Peyer's patch (tissue), 4 donors: ENCODE measurements around the gene RALGPS1. TPM values are rescaled to one million over a fixed set of nuclear protein-coding genes. Genes with fewer than 3 reads are reported as not detected.

ENCODE experiments used
- DNase-seq, 3 donors: peaks; one replicate each; pipeline ENCODE4 v3.0.0-alpha.2; 2017 to 2019
- H3K27ac ChIP-seq, 4 donors: fragments of 200-600 bp; sonication (generic); one replicate each; pipeline ENCODE4 v1.5.1; 2016 to 2019
- H3K27me3 ChIP-seq, 2 donors: fragments of 200-600 bp; sonication (generic); one replicate each; pipeline ENCODE4 v1.5.1; 2019
- H3K36me3 ChIP-seq, 3 donors: fragments of 200-600 bp; sonication (generic); one replicate each; pipeline ENCODE4 v1.5.1; 2016 to 2019
- H3K4me1 ChIP-seq, 4 donors: fragments of 200-600 bp; sonication (generic); one replicate each; pipeline ENCODE4 v1.5.1; 2016 to 2019
- H3K4me3 ChIP-seq, 4 donors: fragments of 200-600 bp; sonication (generic); 1 replicate in 3 of 4; 2 replicates in 1 of 4; pipeline ENCODE4 v1.5.1; 2016 to 2019; ENCODE audit warnings: mild to moderate bottlenecking in 1 of 4
- H3K9me3 ChIP-seq, 4 donors: fragments of 200-600 bp; sonication (generic); one replicate each; pipeline ENCODE4 v1.5.1; 2016 to 2019; ENCODE audit warnings: mild to moderate bottlenecking in 1 of 4
- POLR2A ChIP-seq, 2 donors: fragments of 450-650 bp; IDR thresholded peaks; one replicate each; pipeline ENCODE4 v1.5.1; 2017; ENCODE audit warnings: antibody characterized with exemption in 2 of 2, mild to moderate bottlenecking in 2 of 2, moderate library complexity in 2 of 2
- total RNA-seq, 4 donors: library from RNA; depleted of rRNA; stranded (reverse); fragments of >200 nt; gene quantifications; one replicate each; pipeline ENCODE4 v1.1.0, GENCODE V29; 2016
- TF ChIP-seq, protein P1 (sequence below), 6 experiments: fragments of 450-650 bp in 4 of 6; fragments of 200-600 bp in 2 of 6; sonication (generic) in 1 of 6; IDR thresholded peaks; one replicate each; pipeline ENCODE4 v1.5.1; 2017 to 2019; ENCODE audit warnings: antibody characterized with exemption in 6 of 6, mild to moderate bottlenecking in 3 of 6, moderate library complexity in 1 of 6

The RALGPS1 gene
- total RNA-seq, 4 donors from 2014 or later = 38.8 to 158 (median 141) TPM

- Histone ChIP-seq H3K36me3 (no peaks in the 10 kb centered on the region), H3K9me3 (no peaks in the 10 kb centered on the region), H3K4me3 (no peak overlapping the region), H3K27me3 (no peaks in the 10 kb centered on the region), H3K4me1 (peaks cover 0 to 11% (median 0%) of the 10 kb centered on the region in 4 donors), H3K27ac (no peak overlapping the region)
- TF ChIP-seq POLR2A (IDR thresholded peaks at IDR 0.05) = no peak
- TF ChIP-seq, protein P1, sequence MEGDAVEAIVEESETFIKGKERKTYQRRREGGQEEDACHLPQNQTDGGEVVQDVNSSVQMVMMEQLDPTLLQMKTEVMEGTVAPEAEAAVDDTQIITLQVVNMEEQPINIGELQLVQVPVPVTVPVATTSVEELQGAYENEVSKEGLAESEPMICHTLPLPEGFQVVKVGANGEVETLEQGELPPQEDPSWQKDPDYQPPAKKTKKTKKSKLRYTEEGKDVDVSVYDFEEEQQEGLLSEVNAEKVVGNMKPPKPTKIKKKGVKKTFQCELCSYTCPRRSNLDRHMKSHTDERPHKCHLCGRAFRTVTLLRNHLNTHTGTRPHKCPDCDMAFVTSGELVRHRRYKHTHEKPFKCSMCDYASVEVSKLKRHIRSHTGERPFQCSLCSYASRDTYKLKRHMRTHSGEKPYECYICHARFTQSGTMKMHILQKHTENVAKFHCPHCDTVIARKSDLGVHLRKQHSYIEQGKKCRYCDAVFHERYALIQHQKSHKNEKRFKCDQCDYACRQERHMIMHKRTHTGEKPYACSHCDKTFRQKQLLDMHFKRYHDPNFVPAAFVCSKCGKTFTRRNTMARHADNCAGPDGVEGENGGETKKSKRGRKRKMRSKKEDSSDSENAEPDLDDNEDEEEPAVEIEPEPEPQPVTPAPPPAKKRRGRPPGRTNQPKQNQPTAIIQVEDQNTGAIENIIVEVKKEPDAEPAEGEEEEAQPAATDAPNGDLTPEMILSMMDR (IDR thresholded peaks at IDR 0.05) = no peak
- no peak for DNase-seq
These were observed 19.9 kb downstream of the RALGPS1 start for GRCh38 chr9:126934441-126934840.

DNA sequence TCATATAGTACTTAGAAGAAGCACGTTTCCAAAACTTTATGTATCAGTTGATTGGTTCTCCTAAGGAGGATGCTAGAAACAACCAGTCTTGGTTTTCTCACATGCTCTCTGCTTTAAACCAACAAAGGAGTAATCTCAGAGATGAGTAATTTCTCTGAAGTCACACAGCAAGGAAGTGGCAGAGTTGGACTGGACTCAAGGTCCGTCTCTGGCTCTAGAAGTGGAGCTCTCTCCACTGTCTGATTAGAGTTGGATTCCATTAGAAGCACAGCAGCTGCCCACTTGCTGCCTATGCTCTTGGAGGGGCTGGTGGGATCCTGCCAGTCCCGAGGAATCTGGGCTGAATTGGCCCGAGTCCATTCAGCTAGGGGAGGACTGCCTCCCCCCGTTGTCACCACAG is 21.0 kb downstream of the RALGPS1 start:
- Histone ChIP-seq H3K4me3 (no peak overlapping the region), H3K9me3 (no peaks in the 10 kb centered on the region), H3K36me3 (no peaks in the 10 kb centered on the region), H3K27ac (no peak overlapping the region), H3K4me1 (peaks cover 0 to 19% (median 0%) of the 10 kb centered on the region in 4 donors), H3K27me3 (no peaks in the 10 kb centered on the region)
- DNase-seq = no peak
- no peak for TF ChIP-seq POLR2A (IDR thresholded peaks at IDR 0.05)
- TF ChIP-seq, protein P1 (IDR thresholded peaks at IDR 0.05) = no peak

GRCh38 chr9:126937444-126937843 is 22.9 kb downstream of the RALGPS1 start:
- no peaks in the 10 kb centered on the region for H3K36me3 ChIP-seq
- H3K27ac ChIP-seq = no peak overlapping the region
- H3K27me3 ChIP-seq = no peaks in the 10 kb centered on the region
- TF ChIP-seq POLR2A (IDR thresholded peaks at IDR 0.05) = no peak
- TF ChIP-seq, protein P1 (IDR thresholded peaks at IDR 0.05) = no peak
- H3K9me3 ChIP-seq = no peaks in the 10 kb centered on the region
- H3K4me3 ChIP-seq = no peak overlapping the region
- no peak for DNase-seq
- H3K4me1 ChIP-seq = peaks cover 0 to 30% (median 0%) of the 10 kb centered on the region in 4 donors

DNA sequence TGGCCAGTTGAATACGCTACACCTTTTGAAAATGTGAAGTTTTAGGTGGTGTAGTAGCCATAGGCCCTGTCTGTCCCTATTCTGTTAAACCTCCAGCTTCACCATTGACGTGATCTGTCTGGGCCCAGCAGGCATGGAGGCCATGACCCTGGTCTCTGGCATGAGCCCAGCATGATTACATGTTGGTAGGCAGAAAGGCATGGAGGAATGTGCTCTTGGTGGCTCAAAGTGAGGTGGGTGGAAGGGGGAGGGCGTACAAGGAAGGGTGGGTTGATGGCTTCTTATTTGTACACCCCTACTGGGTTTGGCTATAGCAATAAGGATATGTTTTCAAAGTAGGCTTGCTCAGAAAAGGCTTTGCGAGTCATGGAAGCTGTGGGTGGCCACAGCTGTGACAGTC is 23.7 kb downstream of the RALGPS1 start:
- peaks cover 0 to 30% (median 0%) of the 10 kb centered on the region in 4 donors for H3K4me1 ChIP-seq
- no peaks in the 10 kb centered on the region for H3K36me3 ChIP-seq
- no peaks in the 10 kb centered on the region for H3K9me3 ChIP-seq
- no peaks in the 10 kb centered on the region for H3K27me3 ChIP-seq
- H3K27ac ChIP-seq = no peak overlapping the region
- no peak for DNase-seq
- TF ChIP-seq POLR2A (IDR thresholded peaks at IDR 0.05) = no peak
- TF ChIP-seq, protein P1 (IDR thresholded peaks at IDR 0.05) = no peak
- no peak overlapping the region for H3K4me3 ChIP-seq

DNA sequence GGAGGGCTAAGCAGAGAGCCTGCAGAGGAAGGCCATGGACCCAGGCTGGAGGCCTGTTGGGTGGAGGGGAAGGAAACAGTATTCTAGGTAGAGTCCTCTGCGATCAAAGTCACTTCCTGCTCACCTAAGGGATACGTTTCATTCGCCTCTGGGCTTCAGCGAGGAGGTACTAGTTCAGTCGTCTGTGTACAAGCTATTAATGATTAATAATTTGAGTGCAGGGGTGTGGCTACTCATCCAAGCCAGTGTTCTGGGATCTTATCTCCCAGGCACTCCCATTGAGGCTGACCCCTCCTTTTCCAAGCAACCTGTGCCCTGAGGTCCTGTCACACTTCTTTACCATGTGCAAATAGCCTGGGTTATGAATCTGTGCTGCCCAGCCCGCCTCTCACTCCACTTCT is 25.2 kb downstream of the RALGPS1 start:
- TF ChIP-seq, protein P1 (IDR thresholded peaks at IDR 0.05) = no peak
- TF ChIP-seq POLR2A (IDR thresholded peaks at IDR 0.05) = peak in 1 of 2 donors; percentile 43
- H3K4me3 ChIP-seq = peak overlapping the region in 2 of 4 donors; percentile 7 to 14
- H3K4me1 ChIP-seq = peaks cover 0 to 30% (median 0%) of the 10 kb centered on the region in 4 donors
- H3K27me3 ChIP-seq = no peaks in the 10 kb centered on the region
- DNase-seq = peak in 2 of 3 donors; percentile 72 to 79
- H3K27ac ChIP-seq = peak overlapping the region in 3 of 4 donors; percentile 36 to 90 (median 71)
- no peaks in the 10 kb centered on the region for H3K36me3 ChIP-seq
- H3K9me3 ChIP-seq = no peaks in the 10 kb centered on the region

DNA sequence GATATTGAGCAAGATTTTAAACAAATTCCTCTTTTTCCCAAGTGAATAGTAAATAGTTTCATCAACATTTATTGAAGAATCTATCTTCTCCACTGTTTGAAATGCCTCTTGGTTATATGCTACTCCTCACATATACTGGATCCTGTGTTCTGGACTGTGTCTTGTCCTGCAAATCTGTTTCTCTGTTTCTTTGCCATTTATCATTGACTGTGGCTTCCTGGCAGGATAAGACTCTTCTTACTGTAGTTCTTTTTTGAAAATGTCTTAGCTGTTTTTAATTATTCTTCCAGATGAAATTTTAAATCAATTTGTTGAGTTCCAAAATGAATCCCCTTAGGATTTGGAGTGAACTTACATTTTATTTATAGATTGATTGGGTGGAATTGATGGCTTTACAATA is 27.8 kb downstream of the RALGPS1 start:
- no peak overlapping the region for H3K27ac ChIP-seq
- DNase-seq = no peak
- peaks cover 0 to 30% (median 0%) of the 10 kb centered on the region in 4 donors for H3K4me1 ChIP-seq
- H3K4me3 ChIP-seq = no peak overlapping the region
- no peaks in the 10 kb centered on the region for H3K9me3 ChIP-seq
- H3K27me3 ChIP-seq = no peaks in the 10 kb centered on the region
- H3K36me3 ChIP-seq = no peaks in the 10 kb centered on the region
- TF ChIP-seq POLR2A (IDR thresholded peaks at IDR 0.05) = no peak
- TF ChIP-seq, protein P1 (IDR thresholded peaks at IDR 0.05) = no peak
